ENCODE results near the gene KRT32. TPM values are rescaled to one million over a fixed set of nuclear protein-coding genes. Genes with fewer than 3 reads are reported as not detected.

The KRT32 gene
- total and polyA plus RNA-seq, 2 donors (not counting 1 experiment from before 2014, with no cell fraction given): not detected

DNA sequence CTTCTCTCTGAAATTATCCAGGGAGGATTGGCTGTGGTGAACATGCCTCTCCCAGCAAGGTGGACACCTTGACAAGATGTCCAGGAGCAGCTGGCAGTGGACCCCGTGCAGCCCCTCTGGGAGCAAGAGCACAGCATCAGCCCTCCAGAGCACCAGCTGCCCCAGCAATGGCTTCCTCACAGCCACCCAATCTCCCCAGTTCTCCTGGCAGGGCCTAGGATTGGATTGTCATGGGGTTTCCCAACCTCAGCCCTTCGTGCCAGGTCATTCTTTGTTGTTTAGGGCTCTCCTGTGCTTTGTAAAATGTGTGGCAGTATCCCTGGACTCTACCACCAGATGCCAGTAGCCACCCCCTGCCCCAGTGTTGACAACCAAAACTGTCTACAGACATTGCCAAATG lies 24.3 kb upstream of the KRT32 start:
- intact Hi-C loops (cut with micrococcal nuclease): no loop called here
- Histone ChIP-seq H3K9ac (ENCODE audit: low read length) (no peak overlapping the region), H2AFZ (ENCODE audit: insufficient read depth, low read depth, low read length, poor library complexity, severe bottlenecking) (no peak overlapping the region), H3K36me3 (replicated peaks in 1 of 2; ENCODE audit: control extremely low read depth in 1 of 2, control insufficient read depth in 1 of 2, extremely low read depth in 1 of 2, insufficient read depth in 2 of 2, low read length in 1 of 2) (no peaks in the 10 kb centered on the region), H3K79me2 (ENCODE audit: control insufficient read depth, insufficient read depth, low read length) (no peaks in the 10 kb centered on the region), H3K27ac (ENCODE audit: low read length in 2 of 2) (no peak overlapping the region), H4K20me1 (ENCODE audit: control insufficient read depth, insufficient read depth, low read length, poor library complexity, severe bottlenecking) (no peaks in the 10 kb centered on the region), H3K4me1 (ENCODE audit: control insufficient read depth in 2 of 2, insufficient read depth in 2 of 2, low read length in 2 of 2) (no peaks in the 10 kb centered on the region), H3K27me3 (replicated peaks in 1 of 4; ENCODE audit: control extremely low read depth in 1 of 4, control insufficient read depth in 3 of 4, insufficient read depth in 4 of 4, low read length in 3 of 4) (peaks cover 0 to 7% (median 0%) of the 10 kb centered on the region in 4 experiments), H3K4me2 (replicated peaks; ENCODE audit: low read depth, low read length, poor library complexity, severe bottlenecking) (no peak overlapping the region), H3K4me3 (ENCODE audit: control extremely low read depth in 1 of 5, extremely low read depth in 1 of 5, insufficient read depth in 1 of 5, low read depth in 2 of 5, low read length in 4 of 5) (no peak overlapping the region), H3K9me3 (ENCODE audit: control extremely low read depth in 1 of 3, control insufficient read depth in 2 of 3, insufficient read depth in 1 of 3, low read length in 2 of 3) (peaks cover 0 to 5% (median 0%) of the 10 kb centered on the region in 3 donors)
- Mint-ChIP-seq H3K4me1 (no peaks in the 10 kb centered on the region), H3K9me3 (ENCODE audit: insufficient read depth) (no peaks in the 10 kb centered on the region), H3K27ac (no peak overlapping the region), H3K4me3 (no peak overlapping the region), H3K27me3 (peaks cover 31% of the 10 kb centered on the region)
- 78% methylated on average over 1 of the region's 2 CpGs for WGBS (ENCODE audit: insufficient coverage)
- ChIA-PET POLR2A (no interaction called here), CTCF (interaction anchor here (0.9 kb wide), 1 partner anchor 58 kb away, joined by 3 read pairs; no protein-coding TSS in a partner anchor)
- DNase-seq (no peak), ATAC-seq (ENCODE audit: low read depth) (no peak)
- no peak for TF ChIP-seq CTCF (IDR thresholded peaks at IDR 0.05)
- no peak for TF ChIP-seq EZH2 (IDR thresholded peaks at IDR 0.05; ENCODE audit: borderline replicate concordance, insufficient read depth, low read depth, low read length, poor library complexity, severe bottlenecking)

- Histone ChIP-seq H3K9ac (ENCODE audit: low read length) (no peak overlapping the region), H2AFZ (ENCODE audit: insufficient read depth, low read depth, low read length, poor library complexity, severe bottlenecking) (peak overlapping the region; percentile 17), H3K36me3 (replicated peaks in 1 of 2; ENCODE audit: control extremely low read depth in 1 of 2, control insufficient read depth in 1 of 2, extremely low read depth in 1 of 2, insufficient read depth in 2 of 2, low read length in 1 of 2) (no peaks in the 10 kb centered on the region), H3K4me1 (ENCODE audit: control insufficient read depth in 2 of 2, insufficient read depth in 2 of 2, low read length in 2 of 2) (no peaks in the 10 kb centered on the region), H3K79me2 (ENCODE audit: control insufficient read depth, insufficient read depth, low read length) (no peaks in the 10 kb centered on the region), H3K4me2 (replicated peaks; ENCODE audit: low read depth, low read length, poor library complexity, severe bottlenecking) (no peak overlapping the region), H4K20me1 (ENCODE audit: control insufficient read depth, insufficient read depth, low read length, poor library complexity, severe bottlenecking) (no peaks in the 10 kb centered on the region), H3K27me3 (replicated peaks in 1 of 4; ENCODE audit: control extremely low read depth in 1 of 4, control insufficient read depth in 3 of 4, insufficient read depth in 4 of 4, low read length in 3 of 4) (peaks cover 0 to 7% (median 0%) of the 10 kb centered on the region in 4 experiments), H3K9me3 (ENCODE audit: control extremely low read depth in 1 of 3, control insufficient read depth in 2 of 3, insufficient read depth in 1 of 3, low read length in 2 of 3) (peaks cover 0 to 4% (median 0%) of the 10 kb centered on the region in 3 donors), H3K4me3 (ENCODE audit: control extremely low read depth in 1 of 5, extremely low read depth in 1 of 5, insufficient read depth in 1 of 5, low read depth in 2 of 5, low read length in 4 of 5) (no peak overlapping the region), H3K27ac (ENCODE audit: low read length in 2 of 2) (no peak overlapping the region)
- ATAC-seq (ENCODE audit: low read depth) (no peak), DNase-seq (no peak)
- Mint-ChIP-seq H3K27me3 (peaks cover 37% of the 10 kb centered on the region), H3K4me1 (no peaks in the 10 kb centered on the region), H3K9me3 (ENCODE audit: insufficient read depth) (no peaks in the 10 kb centered on the region), H3K27ac (no peak overlapping the region), H3K4me3 (no peak overlapping the region)
- intact Hi-C loops (cut with micrococcal nuclease): no loop called here
- CTCF ChIA-PET: interaction anchor here (0.9 kb wide), 2 partner anchors 59 to 158 kb away, joined by 3 read pairs; no protein-coding TSS in a partner anchor
- TF ChIP-seq CTCF (IDR thresholded peaks at IDR 0.05) (no peak), EZH2 (IDR thresholded peaks at IDR 0.05; ENCODE audit: borderline replicate concordance, insufficient read depth, low read depth, low read length, poor library complexity, severe bottlenecking) (no peak)
- POLR2A ChIA-PET: no interaction called here
- WGBS (ENCODE audit: insufficient coverage): 69% methylated on average over 7 of the region's 10 CpGs
Observed at GRCh38 chr17:41490000-41490990, 23.1 kb upstream of the KRT32 start.

Measured in B cell (primary cell).